Measurements from ENCODE around the gene GDI1.

DNA sequence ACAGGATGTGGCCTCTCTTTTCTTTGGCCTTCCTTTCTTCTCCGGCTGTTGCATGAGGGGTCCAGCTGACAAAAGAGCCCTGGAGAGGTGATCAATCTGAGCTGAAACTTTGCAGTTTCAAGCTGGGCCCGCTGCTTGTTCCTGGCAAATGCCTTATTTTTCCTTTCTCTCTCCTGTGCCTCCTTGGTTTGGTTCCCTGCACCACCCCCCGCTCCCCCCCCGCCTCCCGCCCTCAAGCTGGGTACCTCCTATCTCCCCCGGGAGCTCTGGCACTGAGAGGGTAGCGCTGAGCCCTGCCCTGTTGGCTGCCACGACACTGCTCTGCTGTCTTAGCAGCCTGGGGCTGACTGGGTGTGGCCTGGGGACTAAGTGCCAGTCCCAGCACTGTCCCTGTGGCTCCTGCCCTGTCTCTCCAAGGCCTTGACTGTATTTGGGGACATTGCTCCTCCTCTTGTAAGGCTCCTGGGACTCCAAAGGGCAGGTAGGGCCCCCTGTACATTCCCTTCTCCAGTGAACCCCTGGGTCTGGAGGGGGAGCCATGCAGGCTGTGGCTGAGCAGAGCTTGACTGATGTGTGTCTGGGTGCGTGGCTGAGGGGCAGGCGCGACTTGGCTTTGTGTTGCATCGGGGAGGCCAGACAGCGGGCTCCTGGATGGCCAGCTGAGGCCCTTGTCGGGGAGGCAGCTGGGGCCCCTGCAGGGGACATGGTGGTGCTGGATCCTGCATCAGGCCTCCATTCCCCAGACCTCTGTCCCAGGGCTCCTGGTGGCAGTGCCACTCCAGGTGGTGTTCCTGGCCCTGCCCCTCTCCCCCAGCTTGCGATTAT, 22.2 kb downstream of the GDI1 start:
- TF ChIP-seq POLR2A (IDR thresholded peaks at IDR 0.05): no peak
- TF ChIP-seq, protein P1, sequence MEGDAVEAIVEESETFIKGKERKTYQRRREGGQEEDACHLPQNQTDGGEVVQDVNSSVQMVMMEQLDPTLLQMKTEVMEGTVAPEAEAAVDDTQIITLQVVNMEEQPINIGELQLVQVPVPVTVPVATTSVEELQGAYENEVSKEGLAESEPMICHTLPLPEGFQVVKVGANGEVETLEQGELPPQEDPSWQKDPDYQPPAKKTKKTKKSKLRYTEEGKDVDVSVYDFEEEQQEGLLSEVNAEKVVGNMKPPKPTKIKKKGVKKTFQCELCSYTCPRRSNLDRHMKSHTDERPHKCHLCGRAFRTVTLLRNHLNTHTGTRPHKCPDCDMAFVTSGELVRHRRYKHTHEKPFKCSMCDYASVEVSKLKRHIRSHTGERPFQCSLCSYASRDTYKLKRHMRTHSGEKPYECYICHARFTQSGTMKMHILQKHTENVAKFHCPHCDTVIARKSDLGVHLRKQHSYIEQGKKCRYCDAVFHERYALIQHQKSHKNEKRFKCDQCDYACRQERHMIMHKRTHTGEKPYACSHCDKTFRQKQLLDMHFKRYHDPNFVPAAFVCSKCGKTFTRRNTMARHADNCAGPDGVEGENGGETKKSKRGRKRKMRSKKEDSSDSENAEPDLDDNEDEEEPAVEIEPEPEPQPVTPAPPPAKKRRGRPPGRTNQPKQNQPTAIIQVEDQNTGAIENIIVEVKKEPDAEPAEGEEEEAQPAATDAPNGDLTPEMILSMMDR (IDR thresholded peaks at IDR 0.05): no peak
